GM21526 (cell line): ENCODE results near the gene MAMDC2.

Experiments used
- ATAC-seq: cut with Tn5 transposase; IDR thresholded peaks from one replicate; pipeline ENCODE4 v1.9.1; 2021; ENCODE audit warnings: moderate library complexity; ENCODE audit not compliant: unreplicated experiment, low FRiP score

Gene MAMDC2

DNA sequence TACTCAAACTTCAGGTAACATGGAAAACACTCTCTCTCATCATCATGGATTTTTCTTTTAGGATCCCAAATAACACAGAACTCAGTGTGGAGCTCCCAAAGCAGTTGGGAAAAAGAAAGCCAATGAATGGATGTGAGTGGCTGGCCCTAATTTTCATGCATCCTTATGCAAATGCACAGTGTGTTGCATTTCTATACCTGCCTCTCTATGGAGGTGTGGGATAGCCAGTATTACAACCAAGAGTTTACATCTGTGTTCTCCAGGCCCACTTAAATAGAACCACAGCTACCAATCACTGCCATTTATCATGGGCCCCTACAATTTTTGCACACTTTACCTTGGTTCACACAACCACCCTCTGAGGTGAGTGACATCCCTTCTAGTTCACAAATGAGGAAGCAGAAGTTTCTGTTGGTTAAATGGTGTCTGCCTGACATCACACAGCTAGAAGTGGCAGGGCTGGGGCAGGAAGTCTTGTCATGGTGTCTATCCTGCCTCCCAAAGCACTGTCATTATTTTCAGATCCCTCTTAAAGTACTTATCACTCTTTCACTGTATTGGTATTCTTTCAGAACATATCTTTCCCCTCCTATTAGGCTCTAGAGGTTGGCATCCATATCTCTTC is 17.3 kb downstream of the MAMDC2 start:
- peak; percentile 100 for ATAC-seq

DNA sequence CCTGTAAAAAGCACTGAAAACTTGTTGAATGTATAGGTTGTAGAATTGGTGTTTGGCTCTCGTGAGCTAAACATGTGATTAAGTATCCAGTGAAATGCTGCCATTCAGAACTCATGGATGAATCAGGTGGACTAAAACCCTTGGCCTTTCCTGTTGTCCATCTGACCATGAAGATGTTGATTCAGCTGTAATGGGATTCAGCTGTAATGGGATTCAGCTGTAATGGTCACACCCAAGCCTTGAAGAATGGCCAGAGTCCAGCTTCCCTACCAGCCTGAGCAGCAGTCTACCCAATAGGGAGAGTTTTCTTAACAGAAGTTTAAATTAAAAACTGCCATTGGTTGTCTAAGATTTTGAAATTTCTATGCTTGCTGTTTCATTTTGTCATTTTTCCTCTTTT is 18.1 kb downstream of the MAMDC2 start:
- ATAC-seq, result no peak

DNA sequence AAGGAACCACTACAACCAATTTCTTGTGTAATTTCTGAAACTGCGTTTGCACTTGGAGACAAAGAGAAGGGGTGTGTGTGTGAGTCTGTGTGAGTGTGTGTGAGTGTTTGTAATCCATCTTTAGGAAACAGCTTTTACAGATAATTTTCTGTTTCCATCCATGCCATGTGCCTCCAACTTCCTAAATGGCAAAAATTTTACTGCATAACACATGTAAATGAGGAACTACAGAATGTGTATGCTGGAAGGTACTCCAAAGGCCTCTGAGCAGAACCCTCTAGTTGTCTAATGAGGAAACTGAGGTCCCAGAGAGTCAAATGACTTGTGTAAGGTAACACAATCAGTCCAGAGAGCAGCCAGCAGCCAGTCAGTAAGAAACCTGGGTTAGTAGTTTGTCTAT is 20.8 kb downstream of the MAMDC2 start:
- no peak for ATAC-seq

DNA sequence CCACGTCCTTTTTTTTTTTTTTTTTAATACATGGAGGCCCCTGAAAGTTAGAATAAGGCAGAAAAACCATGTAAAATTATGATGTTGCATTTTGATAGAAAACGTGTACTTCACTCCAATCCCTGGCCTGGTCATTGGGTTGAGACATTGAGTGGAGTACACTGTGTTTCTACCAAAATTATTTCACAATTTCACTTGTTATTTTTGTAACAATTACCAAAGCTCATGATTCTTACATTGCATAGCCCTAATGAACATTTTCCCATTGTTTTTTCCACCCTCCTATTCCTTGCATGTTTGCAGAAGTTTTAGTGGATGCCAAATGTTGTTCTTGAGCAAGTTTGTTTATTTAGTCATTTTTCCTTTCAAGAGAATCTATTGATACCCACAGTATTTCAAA is 21.9 kb downstream of the MAMDC2 start:
- ATAC-seq, result no peak

DNA sequence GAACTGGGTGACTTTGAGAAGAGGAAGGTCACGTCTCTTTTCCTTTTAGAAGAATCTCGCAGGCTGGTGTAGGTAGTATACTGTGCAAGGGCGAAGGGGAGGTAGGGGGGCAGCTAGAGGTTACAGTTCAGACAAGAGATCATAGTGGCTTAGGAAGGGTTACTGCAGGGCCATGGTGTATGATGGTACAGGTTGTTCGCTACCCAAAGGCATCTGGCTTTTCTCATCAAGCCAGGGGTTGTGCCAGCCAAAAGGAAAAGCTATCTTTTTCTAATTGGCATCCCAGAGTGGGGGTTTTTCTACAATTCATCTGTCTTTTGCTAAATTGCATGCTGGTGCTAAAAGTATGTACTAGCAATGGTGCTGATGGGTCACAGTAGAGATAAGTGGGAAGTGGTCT is 22.8 kb downstream of the MAMDC2 start:
- no peak for ATAC-seq

DNA sequence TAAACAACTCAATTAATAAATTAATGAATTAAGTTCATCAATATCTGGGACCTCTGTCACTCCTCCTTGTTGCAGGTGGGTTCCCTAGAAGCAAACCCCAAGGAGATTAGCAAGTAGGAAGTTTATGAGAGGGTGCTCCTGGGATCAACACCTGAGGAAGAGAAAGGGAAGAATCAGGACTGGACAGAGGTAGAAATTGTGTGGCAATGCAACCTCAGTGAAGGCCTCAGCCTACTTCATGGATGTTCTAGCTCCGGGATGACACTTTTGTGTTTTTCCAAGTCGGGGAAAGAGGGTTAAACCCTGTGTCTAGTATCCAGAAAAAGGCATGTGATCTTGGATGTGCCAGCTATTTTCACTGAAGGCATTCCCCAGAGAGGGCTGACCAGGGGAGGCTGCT is 23.2 kb downstream of the MAMDC2 start:
- no peak for ATAC-seq

DNA sequence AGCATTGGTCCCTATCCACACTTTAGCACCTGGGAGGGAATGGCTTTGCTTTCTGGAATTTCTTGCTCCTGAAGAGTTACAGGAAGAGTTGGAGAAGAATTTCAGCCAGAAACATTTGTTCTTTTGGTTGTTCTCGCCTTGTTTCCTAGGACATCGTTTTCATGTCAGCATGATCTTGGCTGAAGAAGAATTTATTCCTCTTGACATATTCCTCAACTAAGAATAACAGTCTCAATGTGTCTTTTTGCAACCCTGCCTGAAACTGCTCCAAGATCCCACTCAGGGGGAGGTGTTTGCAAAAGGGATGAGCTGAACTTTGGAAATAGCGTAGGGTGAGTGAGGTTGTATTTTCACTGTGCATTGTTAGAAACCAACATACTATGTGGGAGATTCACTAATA is 26.1 kb downstream of the MAMDC2 start:
- ATAC-seq, result no peak

DNA sequence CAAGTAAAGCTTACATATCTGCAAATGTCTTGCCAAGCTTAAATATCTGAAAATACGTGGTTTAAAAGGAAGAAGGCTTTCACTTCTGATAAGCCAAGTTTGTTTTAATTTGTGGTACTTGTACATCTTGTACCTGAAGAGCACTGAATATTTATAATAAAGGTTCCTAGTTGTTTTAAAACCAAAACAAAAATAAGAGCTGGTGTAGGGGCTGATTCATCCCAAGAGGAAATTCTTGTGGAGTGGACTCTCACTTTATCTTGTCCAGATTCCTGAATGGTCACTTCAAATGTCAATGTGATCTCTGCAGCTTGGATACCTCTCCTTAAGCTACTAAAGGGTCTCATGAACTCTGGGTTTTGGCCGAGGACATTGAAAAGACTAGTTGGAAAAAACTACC is 29.5 kb downstream of the MAMDC2 start:
- ATAC-seq, result no peak

DNA sequence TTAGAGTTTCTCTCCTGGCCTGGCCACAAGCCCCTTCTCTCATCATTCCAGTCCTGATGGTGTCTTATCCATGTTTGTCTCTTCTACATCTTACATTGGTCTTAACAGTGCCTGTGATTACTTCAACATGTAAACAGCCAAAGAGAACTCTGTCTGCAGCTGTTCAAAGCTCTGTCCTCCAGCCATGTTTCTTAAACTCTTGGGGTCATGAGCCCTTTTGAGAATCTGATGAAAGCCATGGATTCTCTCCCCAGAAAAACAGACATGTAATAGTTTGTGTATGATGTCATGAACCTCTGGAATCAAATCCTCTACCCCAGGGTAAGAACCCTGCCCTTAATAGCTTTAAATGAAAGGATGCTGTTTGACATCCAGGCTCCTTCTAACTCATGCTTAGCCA is 30.1 kb downstream of the MAMDC2 start:
- no peak for ATAC-seq

DNA sequence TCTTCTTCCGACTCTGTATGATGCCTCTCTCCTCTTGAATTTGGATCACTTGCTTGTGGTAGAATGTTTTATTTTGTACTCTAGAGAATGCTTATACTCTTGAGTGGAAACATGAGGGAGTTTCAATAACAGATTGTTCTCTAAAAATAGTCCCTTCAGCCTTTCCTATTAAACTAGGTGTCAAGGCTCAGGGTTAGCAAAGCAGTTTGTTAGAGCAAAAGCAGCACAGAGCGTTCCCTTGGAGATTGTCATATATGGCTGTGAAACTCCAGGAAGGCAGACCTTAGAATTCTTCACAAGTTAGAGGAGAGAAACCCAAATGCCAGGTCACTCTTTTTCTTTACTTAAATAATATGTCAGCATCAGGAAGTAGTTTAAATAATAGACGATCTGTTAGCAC is 33.0 kb downstream of the MAMDC2 start:
- no peak for ATAC-seq

DNA sequence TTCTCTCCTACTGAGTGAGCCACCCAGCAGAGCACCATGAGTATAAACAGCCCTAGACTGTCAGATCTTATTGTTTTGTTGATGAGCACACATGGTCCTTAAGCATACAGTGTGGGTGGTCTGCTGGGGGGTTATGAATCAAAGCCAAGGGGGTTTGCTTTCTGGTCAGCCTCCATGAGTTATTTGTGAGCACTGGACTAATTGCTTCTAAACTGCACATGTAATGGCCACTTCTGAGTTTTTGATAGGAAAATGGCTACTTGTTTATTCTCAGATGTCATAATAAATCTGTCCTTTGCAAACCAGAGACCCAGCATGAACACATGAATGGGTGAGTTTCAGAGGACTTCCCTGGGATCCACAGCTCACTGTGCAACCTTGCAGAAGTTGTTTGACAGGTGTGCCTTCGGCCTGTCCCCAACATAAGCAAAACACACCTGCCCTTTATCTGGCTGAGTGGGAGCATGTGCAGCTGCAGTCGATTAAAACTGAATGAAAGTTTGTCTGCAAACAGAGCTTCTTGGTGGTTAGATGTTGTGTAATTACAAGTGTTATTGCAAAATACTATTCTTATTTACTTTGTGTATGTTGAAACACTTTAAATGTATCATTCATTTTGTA is 35.9 kb downstream of the MAMDC2 start:
- no peak for ATAC-seq

DNA sequence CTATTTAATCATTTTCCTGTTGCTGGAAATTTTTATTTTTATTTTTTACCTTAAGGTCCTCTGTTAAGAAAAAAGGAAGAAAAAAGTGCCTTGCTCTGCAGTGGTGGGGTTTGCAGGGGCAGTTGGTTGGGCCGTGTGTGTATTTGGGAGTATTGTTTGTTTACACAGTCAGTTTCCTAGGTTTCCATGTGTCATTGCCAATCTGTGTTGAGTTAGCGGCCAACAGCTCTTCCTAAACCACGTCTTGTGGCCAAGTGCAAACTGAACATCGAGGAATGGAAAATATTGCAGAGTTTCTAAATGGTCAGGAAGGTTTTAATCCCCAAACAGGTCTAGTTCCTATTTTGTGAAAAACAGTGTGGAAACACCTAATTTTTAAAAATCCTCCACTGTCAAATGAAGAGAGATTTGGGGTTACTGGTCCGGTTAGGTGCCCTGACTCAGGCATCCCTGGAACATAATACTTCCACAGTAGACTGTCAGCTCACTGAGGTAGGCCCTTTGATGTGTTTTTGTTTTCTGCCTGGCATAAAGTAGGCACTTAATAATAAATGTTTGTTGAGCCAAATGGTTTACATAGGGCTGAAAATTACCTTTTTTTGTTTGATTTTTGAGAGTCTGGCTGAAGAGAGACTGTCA is 37.0 kb downstream of the MAMDC2 start:
- ATAC-seq, result no peak

DNA sequence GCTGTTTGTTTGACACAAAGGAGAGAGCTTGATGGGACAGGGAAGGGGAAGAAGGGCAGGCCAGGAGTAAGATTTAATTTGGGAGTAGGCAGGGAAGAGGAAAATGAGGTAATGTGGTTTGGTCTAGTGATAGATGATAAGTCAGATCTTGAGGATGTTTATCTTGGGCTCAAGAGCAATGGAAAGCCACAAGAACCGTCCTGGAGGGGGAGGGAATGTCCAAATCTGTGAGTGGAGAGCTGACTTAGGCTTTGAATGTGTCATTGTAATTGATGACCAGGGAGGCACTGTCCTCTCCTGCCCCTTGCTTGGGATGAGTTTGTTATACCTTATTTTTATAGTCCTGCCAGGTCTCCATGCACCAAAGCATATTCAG is 37.5 kb downstream of the MAMDC2 start:
- no peak for ATAC-seq

DNA sequence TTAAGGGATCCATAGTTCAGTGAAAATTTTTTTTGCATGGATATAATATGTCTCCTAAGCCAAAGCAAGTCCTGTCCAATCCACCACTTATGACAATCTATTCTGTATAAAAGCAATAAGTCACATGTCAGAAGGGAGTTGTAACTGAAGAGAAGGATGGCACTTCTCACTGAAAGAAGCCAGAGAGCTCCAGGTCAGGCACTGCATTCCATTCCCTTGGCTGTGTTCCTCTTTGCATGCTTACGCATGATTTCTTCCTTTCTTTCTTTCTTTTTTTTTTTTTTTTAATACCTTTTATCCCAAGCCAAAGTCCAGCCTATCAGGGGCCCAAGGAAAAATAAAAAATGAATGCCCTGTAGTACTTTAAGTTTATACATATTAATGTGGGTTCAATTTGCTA is 39.8 kb downstream of the MAMDC2 start:
- ATAC-seq, result no peak

DNA sequence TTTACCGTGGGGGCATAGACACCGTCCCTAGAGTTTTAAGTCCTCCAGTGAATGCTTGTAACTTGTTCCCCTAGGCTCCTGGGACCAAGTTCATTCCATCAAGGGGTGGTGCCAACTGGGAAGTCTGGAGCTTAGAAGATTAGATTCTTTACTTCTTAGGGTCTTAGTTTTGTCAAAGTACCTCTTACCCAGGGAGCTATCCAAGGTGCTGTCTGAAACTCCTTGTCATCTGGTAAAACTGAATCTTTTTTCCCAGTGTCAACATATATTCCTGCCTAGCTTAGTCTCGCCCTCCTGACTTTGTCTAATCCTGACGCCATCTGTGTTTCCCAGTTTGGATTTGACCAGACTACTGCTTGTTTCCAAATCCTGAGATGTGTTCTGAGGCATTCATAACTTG is 41.6 kb downstream of the MAMDC2 start:
- ATAC-seq, result no peak

DNA sequence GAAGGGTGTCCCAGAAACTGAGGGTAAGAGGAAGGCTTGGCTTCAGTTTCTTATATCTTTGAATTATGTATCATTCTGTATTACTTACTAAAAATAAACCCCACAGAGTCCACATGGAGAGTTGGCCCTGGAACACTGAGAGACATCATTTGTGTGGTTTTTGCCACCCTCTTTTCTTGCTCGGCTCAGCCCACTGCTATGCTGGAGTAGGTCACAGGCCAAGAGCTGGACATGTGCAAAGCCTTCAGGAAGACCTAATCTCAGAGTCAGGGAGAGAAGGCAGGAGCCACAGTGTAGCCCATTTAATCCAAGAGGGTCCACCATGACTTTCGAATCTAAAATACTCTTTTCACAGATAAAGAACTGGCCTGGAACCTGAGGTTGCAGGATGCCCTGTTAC is 47.5 kb downstream of the MAMDC2 start:
- ATAC-seq, result no peak

DNA sequence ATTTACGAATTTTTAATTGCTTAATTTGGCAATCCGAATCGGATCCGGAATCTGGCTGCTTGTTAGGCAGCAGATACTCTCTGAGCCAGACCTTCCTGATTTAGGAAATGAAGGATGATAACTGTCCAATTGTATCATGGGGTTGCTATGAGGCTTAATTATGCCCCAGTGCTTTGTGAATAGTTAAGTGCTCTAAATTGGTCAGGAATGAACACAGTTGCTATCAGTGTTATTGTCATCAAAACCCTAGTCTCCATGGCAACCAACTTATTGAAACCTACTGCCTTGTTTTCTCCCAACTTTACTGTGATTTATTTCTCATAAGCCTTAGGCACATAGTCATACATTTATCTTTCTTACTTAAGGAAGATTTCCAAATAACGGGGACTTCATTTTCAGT is 47.9 kb downstream of the MAMDC2 start:
- ATAC-seq, result no peak

DNA sequence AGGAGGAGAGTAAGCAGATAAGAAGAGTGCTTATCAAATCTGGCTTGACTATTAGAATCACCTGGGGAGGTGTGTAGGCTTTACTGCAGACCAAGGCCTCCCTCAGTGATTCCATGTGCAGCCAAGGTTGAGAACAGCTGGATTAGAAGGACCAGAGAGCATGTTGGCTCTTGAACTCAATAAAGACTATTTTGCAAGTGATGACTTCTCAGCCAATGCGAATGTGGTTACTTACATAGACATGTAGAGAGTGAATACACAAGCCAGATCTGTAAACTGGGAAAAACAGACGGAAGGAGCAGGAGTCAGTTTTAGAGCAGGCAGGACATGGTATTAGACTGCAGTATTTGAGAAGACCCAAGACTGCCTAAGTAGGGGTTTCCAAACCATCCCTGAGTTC is 48.5 kb downstream of the MAMDC2 start:
- no peak for ATAC-seq

DNA sequence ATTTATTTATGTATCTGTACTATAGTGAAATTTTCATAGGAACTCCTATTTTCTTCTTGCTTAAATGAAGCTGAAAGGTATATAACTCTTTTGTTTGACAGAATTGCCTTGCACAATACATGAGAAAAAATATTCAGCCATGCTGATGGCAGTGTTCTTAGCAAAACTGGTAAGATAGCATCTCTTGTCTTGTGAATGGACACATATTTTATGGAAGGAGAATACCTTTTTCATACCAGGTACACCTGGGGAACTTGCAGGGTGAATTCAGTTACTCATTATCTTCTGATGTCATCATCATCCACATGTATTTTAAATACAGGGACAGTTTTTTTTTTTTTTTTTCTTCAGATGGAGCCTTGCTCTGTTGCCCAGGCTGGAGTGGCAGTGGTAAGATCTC is 49.4 kb downstream of the MAMDC2 start:
- no peak for ATAC-seq

DNA sequence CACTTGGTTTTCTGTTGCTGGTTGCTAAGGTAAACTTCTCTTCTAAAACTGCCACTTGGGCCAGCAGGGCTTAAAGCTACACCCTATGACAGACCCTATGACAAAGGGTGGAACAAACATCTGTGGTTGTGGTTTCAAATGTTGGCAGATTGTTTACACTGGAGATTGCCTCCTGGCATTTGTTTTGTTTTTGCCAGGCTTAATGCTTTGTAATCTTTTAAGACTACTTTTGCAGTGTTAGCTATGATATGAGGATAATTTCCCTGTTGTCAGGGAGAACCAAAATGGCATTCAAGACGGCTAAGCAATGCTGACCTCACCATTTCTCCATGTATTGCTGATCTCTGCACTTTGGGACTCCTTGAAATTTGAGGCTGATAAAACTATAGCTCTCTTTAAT is 50.3 kb downstream of the MAMDC2 start:
- ATAC-seq, result no peak

DNA sequence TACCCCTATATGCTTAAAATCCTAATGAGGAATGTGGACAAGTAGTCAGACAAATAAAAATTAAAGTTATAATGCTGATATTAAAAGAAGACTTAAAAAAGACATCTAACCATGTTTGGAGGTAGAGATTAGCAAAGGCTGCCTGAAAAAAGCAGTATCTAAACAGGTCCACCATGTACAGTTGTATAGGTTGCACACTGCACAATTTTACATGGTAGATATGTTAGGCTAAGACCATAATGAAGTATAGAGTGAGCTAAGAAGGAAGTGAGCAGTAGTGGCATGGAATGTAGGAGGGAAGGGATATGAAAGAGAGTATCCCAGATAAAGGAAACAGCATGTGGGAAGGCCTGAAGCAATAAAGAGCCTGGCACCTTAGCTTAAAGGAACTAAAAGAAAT is 51.1 kb downstream of the MAMDC2 start:
- no peak for ATAC-seq

DNA sequence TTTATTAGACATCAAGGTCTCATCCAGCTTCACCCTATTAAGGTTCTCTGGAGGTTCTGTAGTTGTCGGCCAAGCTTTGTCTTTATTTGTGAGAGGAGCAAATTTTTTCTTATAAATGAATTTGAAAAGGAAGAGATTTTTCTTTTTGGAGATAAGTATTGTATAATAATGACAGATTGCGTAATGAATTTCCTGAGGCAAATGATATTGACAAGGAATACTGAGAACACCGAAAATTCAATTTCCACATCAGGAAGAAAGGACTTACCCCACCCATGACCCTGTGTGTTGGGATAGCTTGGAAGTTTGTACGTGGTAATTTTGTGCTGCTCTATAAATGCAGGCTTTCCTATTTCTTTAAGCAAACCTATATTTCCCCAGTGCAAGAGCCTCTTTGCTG is 53.5 kb downstream of the MAMDC2 start:
- no peak for ATAC-seq
